ENCODE results near the gene TTLL7. TPM values are rescaled to one million over a fixed set of nuclear protein-coding genes. Genes with fewer than 3 reads are reported as not detected.

TTLL7 gene
- polyA plus RNA-seq, 1 donor (not counting 4 experiments of a cell fraction or from before 2014, with no cell fraction given) = 8.1 TPM

DNA sequence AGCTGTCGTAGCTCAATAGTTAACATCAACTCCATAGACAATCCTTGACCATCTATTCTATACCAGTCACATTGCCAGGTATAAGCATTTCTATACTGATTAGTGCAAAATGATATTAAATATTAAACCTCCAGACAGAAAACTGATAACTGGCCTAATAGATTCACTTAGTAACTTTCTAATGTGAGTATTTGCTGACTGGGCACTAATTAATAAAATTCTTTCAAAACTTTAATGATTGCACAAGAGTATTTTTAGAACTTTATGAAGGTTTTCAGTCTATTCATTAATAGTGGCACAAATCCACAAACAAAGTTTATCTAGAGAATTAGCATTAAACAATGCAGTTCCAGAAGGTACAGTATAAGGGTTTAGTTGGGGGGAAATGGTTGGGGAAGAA lies 79.1 kb downstream of the TTLL7 start:
- DNase-seq (ENCODE audit: low read depth, low spot score) (no peak), FAIRE-seq (no peak)
- no peak overlapping the region for H3K4me2 ChIP-seq (ENCODE audit: control insufficient read depth, extremely low read depth, insufficient read depth, low read depth, low read length)
- H3K79me2 ChIP-seq (ENCODE audit: control insufficient read depth, insufficient read depth, low read length) = no peaks in the 10 kb centered on the region
- H3K9ac ChIP-seq (ENCODE audit: control insufficient read depth, extremely low read depth, insufficient read depth, low read length) = no peak overlapping the region
- H3K9me3 ChIP-seq (ENCODE audit: control insufficient read depth, low read depth, low read length) = no peaks in the 10 kb centered on the region
- H3K4me3 ChIP-seq (ENCODE audit: control insufficient read depth in 2 of 3, extremely low read depth in 1 of 3, insufficient read depth in 2 of 3, low read depth in 1 of 3, low read length in 3 of 3) = no peak overlapping the region
- H3K9me1 ChIP-seq (ENCODE audit: control insufficient read depth, extremely low read depth, insufficient read depth, low read length) = no peaks in the 10 kb centered on the region
- no peaks in the 10 kb centered on the region for H4K20me1 ChIP-seq (ENCODE audit: control insufficient read depth, extremely low read depth, insufficient read depth, low read length)
- H2AFZ ChIP-seq (ENCODE audit: control insufficient read depth, low read length) = no peak overlapping the region
- no peaks in the 10 kb centered on the region for H3K36me3 ChIP-seq (ENCODE audit: control insufficient read depth in 2 of 2, extremely low read depth in 1 of 2, insufficient read depth in 2 of 2, low read length in 2 of 2)
- H3K4me1 ChIP-seq (ENCODE audit: control insufficient read depth, extremely low read depth, insufficient read depth, low read length) = no peaks in the 10 kb centered on the region
- H3K27me3 ChIP-seq (ENCODE audit: control insufficient read depth, extremely low read depth, insufficient read depth, low read length) = no peaks in the 10 kb centered on the region
- H3K27ac ChIP-seq (ENCODE audit: control insufficient read depth, insufficient read depth, low read length) = no peak overlapping the region
- TF ChIP-seq EZH2 (IDR thresholded peaks at IDR 0.05; ENCODE audit: low read length) (no peak), CTCF (optimal IDR thresholded peaks at IDR 0.05 in 1 of 3, IDR thresholded peaks at IDR 0.05 in 1 of 3, conservative IDR thresholded peaks at IDR 0.05 in 1 of 3; ENCODE audit: extremely low read depth in 1 of 3, insufficient read depth in 2 of 3, low read length in 3 of 3) (no peak)
- dilution Hi-C loops (cut with MboI; ENCODE audit: extremely low pct_ligation_motif_present, low sequenced_read_pairs) = no loop called here

DNA sequence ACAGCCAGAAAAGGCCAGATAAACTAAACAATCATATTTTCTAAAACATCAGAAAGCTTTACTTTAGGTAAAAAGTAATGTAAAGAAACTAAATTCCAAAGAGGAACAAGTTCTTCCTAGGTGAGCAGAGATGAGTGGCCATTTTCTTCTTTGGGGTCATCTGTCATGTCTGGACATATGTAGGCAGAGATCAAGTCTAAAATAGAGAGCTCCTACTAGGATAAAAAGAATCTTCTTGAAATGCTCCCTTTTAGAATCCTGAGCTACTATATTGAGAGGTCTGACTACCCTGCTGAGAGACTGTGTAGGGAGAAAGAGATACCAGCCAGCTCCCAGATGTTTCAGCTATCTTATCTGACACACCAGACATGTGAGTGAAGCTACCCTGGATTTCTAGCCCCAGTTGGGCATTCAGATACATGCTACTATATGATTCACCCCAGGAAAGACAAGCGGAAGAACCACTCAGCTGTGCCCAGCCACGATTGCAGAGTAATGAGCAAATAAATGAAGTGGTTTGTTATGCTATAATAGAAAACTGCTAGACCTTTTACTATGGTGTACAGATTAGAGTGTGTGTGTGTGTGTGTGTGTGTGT lies 80.1 kb downstream of the TTLL7 start:
- Histone ChIP-seq H2AFZ (ENCODE audit: control insufficient read depth, low read length) (no peak overlapping the region), H3K9me1 (ENCODE audit: control insufficient read depth, extremely low read depth, insufficient read depth, low read length) (no peaks in the 10 kb centered on the region), H3K9ac (ENCODE audit: control insufficient read depth, extremely low read depth, insufficient read depth, low read length) (no peak overlapping the region), H3K27me3 (ENCODE audit: control insufficient read depth, extremely low read depth, insufficient read depth, low read length) (no peaks in the 10 kb centered on the region), H3K4me1 (ENCODE audit: control insufficient read depth, extremely low read depth, insufficient read depth, low read length) (no peaks in the 10 kb centered on the region), H3K79me2 (ENCODE audit: control insufficient read depth, insufficient read depth, low read length) (no peaks in the 10 kb centered on the region), H3K4me3 (ENCODE audit: control insufficient read depth in 2 of 3, extremely low read depth in 1 of 3, insufficient read depth in 2 of 3, low read depth in 1 of 3, low read length in 3 of 3) (no peak overlapping the region), H3K27ac (ENCODE audit: control insufficient read depth, insufficient read depth, low read length) (no peak overlapping the region), H3K9me3 (ENCODE audit: control insufficient read depth, low read depth, low read length) (no peaks in the 10 kb centered on the region), H3K36me3 (ENCODE audit: control insufficient read depth in 2 of 2, extremely low read depth in 1 of 2, insufficient read depth in 2 of 2, low read length in 2 of 2) (no peaks in the 10 kb centered on the region), H3K4me2 (ENCODE audit: control insufficient read depth, extremely low read depth, insufficient read depth, low read depth, low read length) (no peak overlapping the region), H4K20me1 (ENCODE audit: control insufficient read depth, extremely low read depth, insufficient read depth, low read length) (no peaks in the 10 kb centered on the region)
- DNase-seq (ENCODE audit: low read depth, low spot score) = no peak
- dilution Hi-C loops (cut with MboI; ENCODE audit: extremely low pct_ligation_motif_present, low sequenced_read_pairs) = no loop called here
- no peak for FAIRE-seq
- no peak for TF ChIP-seq CTCF (optimal IDR thresholded peaks at IDR 0.05 in 1 of 3, IDR thresholded peaks at IDR 0.05 in 1 of 3, conservative IDR thresholded peaks at IDR 0.05 in 1 of 3; ENCODE audit: extremely low read depth in 1 of 3, insufficient read depth in 2 of 3, low read length in 3 of 3)
- TF ChIP-seq EZH2 (IDR thresholded peaks at IDR 0.05; ENCODE audit: low read length) = no peak
